ENCODE measurements around the gene PFAS. TPM values are rescaled to one million over a fixed set of nuclear protein-coding genes. Genes with fewer than 3 reads are reported as not detected.

Gene PFAS
- total and polyA plus RNA-seq, 2 experiments from 2014 or later, result 96.1 to 168 TPM

GRCh38 chr17:8257801-8258200 is 8.7 kb downstream of the PFAS start:
- Histone ChIP-seq H3K27me3 (ENCODE audit: insufficient read depth) (no peaks in the 10 kb centered on the region), H3K36me3 (ENCODE audit: insufficient read depth) (peaks cover 83% of the 10 kb centered on the region), H2AFZ (no peak overlapping the region), H3F3A (replicated peaks; ENCODE audit: low read depth) (0 out of 2 replicates have a peak, but pooled peaks cover 6% of the 10 kb centered on the region), H3K4me3 (no peak overlapping the region), H3K4me2 (no peak overlapping the region), H4K20me1 (replicated peaks; ENCODE audit: insufficient read depth) (peaks cover 31% of the 10 kb centered on the region), H3K27ac (ENCODE audit: low read depth) (no peak overlapping the region), H3K79me2 (replicated peaks; ENCODE audit: insufficient read depth) (peaks cover 10% of the 10 kb centered on the region), H3K4me1 (ENCODE audit: insufficient read depth) (no peaks in the 10 kb centered on the region), H3K9me2 (ENCODE audit: insufficient read depth) (no peaks in the 10 kb centered on the region)
- peaks cover 4% of the 10 kb centered on the region for H3K27me3 Mint-ChIP-seq (ENCODE audit: insufficient read depth, low read depth, poor library complexity)
- DNase-seq (ENCODE audit: low spot score) (no peak), ATAC-seq (no peak)
- H3K9me3 Mint-ChIP-seq, result peaks cover 3% of the 10 kb centered on the region; the same call in 1 of the 3 replicates
- no peak overlapping the region for H3K27ac Mint-ChIP-seq
- peaks cover 92% of the 10 kb centered on the region for H3K36me3 Mint-ChIP-seq (ENCODE audit: low read depth)
- no peaks in the 10 kb centered on the region for H3K4me1 Mint-ChIP-seq
- H3K4me3 Mint-ChIP-seq, result no peak overlapping the region
- TF ChIP-seq, protein P1, sequence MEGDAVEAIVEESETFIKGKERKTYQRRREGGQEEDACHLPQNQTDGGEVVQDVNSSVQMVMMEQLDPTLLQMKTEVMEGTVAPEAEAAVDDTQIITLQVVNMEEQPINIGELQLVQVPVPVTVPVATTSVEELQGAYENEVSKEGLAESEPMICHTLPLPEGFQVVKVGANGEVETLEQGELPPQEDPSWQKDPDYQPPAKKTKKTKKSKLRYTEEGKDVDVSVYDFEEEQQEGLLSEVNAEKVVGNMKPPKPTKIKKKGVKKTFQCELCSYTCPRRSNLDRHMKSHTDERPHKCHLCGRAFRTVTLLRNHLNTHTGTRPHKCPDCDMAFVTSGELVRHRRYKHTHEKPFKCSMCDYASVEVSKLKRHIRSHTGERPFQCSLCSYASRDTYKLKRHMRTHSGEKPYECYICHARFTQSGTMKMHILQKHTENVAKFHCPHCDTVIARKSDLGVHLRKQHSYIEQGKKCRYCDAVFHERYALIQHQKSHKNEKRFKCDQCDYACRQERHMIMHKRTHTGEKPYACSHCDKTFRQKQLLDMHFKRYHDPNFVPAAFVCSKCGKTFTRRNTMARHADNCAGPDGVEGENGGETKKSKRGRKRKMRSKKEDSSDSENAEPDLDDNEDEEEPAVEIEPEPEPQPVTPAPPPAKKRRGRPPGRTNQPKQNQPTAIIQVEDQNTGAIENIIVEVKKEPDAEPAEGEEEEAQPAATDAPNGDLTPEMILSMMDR (conservative IDR thresholded peaks at IDR 0.05; ENCODE audit: low read depth in 2 of 2), result no peak
- TF ChIP-seq ZNF462 (CRISPR knock-in tag; IDR thresholded peaks at IDR 0.05), result no peak
- no peak for TF ChIP-seq STAT1 (IDR thresholded peaks at IDR 0.05; ENCODE audit: unreplicated experiment)
- TF ChIP-seq POLR2AphosphoS5 (IDR thresholded peaks at IDR 0.05; ENCODE audit: low read depth), result no peak
- no peak for TF ChIP-seq JUNB (IDR thresholded peaks at IDR 0.05; ENCODE audit: unreplicated experiment)
- no peak for TF ChIP-seq EZH2 (IDR thresholded peaks at IDR 0.05; ENCODE audit: low read depth, unreplicated experiment)
- TF ChIP-seq EZH2phosphoT487 (IDR thresholded peaks at IDR 0.05; ENCODE audit: unreplicated experiment), result no peak
- no peak for TF ChIP-seq NANOG (IDR thresholded peaks at IDR 0.05; ENCODE audit: borderline replicate concordance)
- no peak for TF ChIP-seq ZNF331 (CRISPR knock-in tag; IDR thresholded peaks at IDR 0.05; ENCODE audit: low read depth)
- TF ChIP-seq REST (IDR thresholded peaks at IDR 0.05; ENCODE audit: unreplicated experiment), result no peak
- TF ChIP-seq ZNF114 (CRISPR knock-in tag; IDR thresholded peaks at IDR 0.05), result no peak
- TF ChIP-seq ETS1 (IDR thresholded peaks at IDR 0.05), result no peak
- TF ChIP-seq CREB1 (CRISPR knock-in tag; IDR thresholded peaks at IDR 0.05; ENCODE audit: low read depth), result no peak

Data from GM23338 (cell line).